ENCODE results near the gene PTPN4.
"Not testable (repeated sequence)": the region's sequence is repeated elsewhere in the genome, so short reads cannot be mapped to it uniquely, and the experiment has no call there.

The PTPN4 gene

DNA sequence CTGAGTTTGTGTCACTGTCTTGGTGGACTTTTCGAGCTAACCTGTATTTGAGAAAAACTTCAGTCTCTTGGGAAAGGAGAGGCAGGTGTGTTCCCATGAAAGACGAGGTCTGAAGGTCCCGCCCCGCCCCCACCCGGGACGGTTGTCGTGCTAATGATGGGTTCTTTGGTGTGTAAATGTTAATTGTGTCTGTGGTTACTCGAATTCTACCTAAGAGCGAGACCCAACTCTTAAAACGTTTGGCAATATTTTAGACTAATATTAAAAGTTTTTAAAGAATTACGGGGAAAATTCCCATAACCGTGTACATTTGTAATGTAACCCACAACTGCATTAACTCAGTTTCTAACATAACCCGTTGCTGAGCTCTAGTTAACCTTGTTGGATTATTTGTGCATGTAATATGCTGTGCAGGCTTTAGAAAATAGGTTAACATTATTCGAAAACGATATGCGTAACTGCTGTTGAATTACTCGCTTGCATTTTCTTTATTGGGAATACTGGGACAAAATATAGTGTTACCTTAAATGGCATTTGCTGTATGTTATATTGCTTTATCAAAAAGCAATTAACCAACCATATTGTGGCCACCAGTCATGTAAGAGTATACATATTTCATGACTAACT, 254.0 kb downstream of the PTPN4 start:
- peak overlapping the region; percentile 71 for H3K4me3 ChIP-seq (ENCODE audit: low read depth, low read length)

DNA sequence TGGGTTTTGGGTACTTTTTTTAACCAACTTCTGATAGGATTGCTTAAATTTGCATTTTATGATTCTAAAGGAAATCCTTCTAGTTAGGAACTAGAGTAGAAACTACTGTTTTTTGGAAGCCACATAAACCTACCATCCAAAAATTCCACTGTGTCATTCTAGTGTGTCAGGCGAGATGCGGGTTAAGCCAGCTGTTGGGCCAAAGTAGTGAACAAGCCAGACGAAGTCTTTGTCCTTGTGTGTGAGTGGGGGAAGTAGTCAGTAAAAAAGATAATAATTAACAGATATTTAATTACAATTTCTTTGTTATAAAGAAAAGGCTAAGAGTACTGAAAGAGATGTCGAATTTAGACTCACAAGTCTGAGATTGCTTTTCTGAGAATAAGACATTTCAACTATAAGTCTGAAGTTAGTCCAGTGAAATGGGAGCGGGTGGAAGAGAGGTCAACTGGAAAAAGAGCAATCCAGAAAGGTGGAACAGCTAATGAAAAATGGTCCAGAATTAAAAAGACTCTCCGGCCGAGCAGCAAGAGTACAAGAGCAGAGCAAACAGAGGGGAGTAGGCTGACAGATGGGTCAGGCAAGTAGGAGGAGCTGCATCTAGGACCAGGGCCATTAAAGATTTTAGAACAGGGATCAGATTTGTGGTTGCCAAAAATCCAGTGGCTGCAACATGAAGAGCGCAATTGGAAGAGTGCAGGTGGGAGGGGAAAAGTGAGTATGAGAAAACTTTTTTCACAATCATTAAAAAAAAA, 254.7 kb downstream of the PTPN4 start:
- peak overlapping the region; percentile 71 for H3K4me3 ChIP-seq (ENCODE audit: low read depth, low read length)

DNA sequence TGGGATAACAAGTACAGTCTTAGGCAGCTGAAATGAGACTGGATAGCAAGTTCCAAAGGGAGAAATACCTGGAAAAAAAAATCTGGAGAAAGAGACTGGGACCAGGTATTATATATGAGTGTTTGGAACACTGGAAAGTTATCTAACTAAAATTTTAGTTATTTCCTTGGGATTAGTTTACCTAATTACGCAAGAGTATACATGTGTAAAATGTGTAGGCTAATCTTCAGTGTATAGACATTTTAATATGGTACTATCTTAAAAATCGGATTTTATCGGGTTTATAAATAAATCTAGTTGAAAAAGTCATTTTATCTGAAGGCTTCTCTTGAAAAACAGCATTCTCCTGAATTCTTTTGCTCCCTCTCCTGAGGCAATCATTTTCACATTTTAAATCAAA, 257.1 kb downstream of the PTPN4 start:
- H3K4me3 ChIP-seq (ENCODE audit: low read depth, low read length) = no peak overlapping the region

DNA sequence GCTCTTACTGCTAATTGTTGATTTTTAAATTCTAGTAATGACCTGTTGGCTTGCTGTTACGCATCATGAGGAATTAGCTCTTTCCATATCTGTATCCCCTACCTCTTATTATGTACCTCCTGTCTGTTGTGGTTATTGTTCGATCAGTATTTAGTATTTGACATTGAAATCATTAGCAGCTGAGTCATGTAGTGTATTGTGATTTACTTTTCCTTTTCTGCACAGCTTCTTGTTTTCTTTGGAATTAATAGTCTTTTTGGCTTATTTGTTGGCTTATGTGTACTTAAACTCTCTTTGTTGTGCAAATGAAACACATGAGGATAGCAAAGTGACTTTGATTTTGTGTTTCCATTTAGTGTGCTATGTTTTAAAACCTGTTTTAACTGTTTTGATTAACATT, 257.5 kb downstream of the PTPN4 start:
- H3K4me3 ChIP-seq (ENCODE audit: low read depth, low read length) = no peak overlapping the region

DNA sequence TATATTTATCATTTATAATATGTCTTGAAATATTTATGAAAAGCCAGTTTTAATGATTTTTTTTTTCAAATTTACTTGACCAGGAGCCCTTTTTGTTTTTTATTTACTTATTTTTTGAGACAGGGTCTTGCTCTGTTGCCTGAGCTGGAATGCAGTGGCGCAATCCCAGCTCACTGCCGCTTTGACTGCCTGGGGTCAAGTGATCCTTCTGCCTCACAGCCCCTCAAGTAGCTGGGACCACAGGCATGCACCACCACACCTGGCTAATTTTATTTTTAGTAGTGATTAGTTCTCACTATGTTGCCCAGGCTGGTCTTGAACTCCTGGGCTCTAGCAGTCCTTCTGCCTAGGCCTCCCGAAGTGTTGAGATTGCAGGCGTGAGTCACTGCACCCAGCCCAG, 258.8 kb downstream of the PTPN4 start:
- no peak overlapping the region for H3K4me3 ChIP-seq (ENCODE audit: low read depth, low read length)

DNA sequence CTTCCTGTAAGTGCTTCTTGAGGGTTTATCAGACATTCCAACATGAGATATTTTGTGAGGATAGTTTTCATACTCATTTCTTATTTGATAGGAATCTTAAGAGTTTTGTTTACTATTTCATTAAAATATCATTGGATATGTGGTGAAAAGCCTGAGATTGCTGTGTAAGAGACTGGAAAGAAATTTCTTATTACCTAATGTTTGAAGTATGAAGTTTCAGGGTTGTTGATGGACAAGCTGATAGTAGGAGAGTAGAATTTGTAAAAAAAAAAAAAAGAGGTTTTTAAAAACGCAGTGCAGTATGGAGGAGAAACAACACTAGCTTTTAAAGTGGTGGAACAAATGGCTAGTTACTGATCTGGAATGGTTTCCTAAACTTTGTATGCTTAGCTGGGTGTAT, 260.8 kb downstream of the PTPN4 start:
- no peak overlapping the region for H3K4me3 ChIP-seq (ENCODE audit: low read depth, low read length)

DNA sequence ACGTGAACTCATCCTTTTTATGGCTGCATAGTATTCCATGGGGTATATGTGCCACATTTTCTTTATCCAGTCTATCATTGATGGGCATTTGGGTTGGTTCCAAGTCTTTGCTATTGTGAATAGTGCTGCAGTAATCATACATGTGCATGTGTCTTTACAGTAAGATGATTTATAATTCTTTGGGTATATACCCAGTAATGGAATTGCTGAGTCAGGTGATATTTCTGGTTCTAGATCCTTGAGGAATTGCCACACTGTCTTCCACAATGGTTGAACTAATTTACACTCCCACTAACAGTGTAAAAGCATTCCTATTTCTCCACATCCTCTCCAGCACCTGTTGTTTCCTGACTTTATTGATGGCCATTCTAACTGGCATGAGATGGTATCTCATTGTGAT, 262.8 kb downstream of the PTPN4 start:
- H3K4me3 ChIP-seq (ENCODE audit: low read depth, low read length) = not testable (repeated sequence)

DNA sequence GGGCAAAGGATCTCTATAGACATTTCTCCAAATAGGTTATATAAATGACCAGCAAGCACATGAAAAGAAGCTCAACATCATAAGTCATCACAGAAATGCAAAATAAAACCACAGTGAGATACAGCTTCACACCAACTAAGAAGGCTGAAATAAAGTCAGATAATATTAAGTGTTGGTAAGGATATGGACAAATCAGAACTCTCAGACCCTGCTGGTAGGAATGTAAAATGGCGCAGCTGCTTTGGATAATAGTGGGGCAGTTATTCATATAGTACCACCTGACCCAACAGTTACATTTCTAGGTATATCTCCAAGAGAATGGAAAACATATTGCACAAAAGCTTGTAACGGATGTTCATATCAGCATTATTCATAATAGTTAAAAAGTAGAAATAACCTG, 267.2 kb downstream of the PTPN4 start:
- H3K4me3 ChIP-seq (ENCODE audit: low read depth, low read length) = no peak overlapping the region

DNA sequence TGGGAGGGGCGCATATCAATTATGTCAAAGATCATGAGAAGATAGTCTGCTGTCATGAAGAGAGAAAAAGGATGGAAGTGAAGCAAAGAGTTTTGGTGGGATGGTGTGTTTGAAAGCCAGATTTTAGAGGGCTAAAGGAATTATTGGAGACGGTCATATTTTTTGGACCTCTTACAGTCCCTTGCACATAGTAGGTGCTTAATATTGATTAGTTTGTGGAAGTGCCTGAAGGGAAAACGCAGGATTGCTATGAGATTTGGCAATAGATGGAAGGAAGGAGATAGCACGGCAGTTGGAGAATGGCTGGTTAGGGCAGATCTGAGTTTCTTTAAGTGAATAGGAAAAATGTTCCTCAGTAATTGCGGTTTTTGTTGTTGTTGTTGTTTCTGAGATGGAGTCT, 269.1 kb downstream of the PTPN4 start:
- H3K4me3 ChIP-seq (ENCODE audit: low read depth, low read length) = no peak overlapping the region

DNA sequence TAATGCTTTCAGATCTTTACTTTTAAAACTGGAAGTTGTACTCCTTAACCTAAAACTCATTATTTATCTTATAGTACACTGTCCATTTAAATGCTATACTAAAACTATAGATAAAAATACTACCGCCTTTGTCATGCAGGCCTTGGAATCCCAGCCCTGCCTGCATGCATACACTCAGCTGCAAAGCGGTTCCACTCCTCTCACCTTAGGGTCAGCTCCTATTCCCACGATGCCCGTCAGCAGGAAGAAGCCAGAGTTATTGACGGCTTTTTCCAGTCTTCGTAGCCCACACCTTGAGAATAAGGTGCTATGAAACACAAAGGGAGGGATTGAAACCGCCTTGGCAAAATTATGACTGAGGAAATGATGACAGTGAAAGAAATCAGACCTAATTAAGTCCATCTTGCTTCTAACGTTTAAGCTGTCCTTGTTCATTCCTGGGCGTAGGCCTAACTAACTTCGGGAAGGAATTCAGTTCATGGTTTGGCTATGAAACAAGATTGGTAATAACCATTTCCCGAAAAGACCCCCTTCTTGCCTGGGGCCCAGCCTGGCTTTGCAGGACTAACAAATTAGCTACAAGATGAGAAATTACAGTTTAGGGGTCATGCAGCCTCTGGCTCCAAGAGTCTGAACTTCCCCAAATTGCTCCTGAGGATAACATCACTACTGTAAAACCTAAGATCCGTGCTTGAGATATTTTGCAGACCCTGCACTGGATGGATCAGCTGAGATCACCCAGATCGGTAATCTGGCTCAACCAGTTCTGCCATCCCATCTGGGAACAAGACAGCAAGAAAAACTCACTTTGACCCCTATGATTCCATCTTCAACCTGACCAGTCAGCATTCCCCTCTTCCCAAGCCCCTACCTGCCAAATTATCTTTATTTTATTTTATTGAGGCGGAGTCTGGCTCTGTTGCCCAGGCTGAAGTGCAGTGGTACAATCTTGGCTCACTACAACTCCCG, 270.2 kb downstream of the PTPN4 start:
- no peak overlapping the region for H3K4me3 ChIP-seq (ENCODE audit: low read depth, low read length)

DNA sequence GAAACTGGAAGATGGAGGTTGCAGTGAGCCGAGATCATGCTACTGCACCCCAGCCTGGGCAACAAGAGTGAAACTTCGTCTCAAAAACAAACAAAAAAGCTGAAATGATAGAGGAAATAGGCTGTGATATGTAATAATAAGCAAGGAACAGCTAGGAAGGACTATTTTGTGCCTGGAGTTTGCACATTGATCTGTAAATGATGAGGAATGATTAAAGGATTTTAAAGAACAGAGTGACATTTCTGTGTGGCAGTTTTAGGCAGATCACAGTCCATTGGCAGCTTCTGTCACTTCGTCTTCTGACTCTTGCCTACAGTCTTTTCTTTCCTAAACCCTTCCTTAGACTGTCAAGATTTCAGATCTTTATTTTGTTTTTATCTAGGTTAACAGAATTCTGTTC, 272.6 kb downstream of the PTPN4 start:
- H3K4me3 ChIP-seq (ENCODE audit: low read depth, low read length) = no peak overlapping the region
